ENCODE measurements around the gene VTN. TPM values are rescaled to one million over a fixed set of nuclear protein-coding genes. Genes with fewer than 3 reads are reported as not detected.

The VTN gene
- total RNA-seq, 2 experiments from 2014 or later = 0.21 TPM; not detected in 1

DNA sequence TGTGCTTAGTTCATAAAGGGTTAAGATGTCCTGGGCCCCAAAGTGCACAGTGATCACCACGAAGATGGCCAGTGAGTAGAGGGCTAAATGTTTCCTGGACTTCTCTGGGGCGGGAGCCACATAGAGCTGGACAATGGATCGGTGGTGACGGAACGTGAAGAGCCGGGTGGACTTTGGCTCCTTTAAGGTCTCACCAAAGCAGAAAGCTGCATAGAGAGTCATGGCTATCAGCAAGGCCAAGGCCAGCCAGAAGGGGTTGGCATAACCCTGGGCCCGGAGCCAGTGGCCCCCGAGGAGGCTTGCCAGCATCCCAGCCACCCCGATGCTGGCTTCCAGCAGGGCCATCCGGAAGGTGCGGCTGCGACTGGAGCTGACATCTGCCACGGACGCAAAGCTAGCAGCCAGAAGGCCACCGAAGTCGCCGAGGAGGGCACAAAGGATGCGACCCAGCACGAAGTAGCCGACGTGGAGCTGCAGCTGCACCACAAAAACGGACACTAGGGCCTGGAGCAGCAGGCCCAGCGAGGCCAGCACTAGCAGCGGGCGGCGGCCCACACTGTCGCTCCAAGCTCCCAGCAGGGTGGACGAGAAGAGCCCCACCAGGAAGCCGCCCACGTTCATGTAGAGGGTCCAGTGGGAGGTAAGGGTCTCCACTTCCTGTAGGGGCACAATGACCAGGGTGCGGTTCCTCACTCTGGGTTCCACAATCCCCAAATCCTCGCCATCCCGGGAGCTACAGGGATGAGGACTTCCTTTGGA lies 34.9 kb upstream of the VTN start:
- ATAC-seq = no peak
- H3K4me1 Mint-ChIP-seq = peaks cover 14% of the 10 kb centered on the region
- POLR2A ChIA-PET = interaction anchor here (0.6 to 1.0 kb wide), 2 partner anchors 14 to 1004 kb away, joined by 6 to 7 read pairs; no protein-coding TSS in a partner anchor
- H3K9me3 Mint-ChIP-seq (ENCODE audit: low read depth) = no peaks in the 10 kb centered on the region
- no peaks in the 10 kb centered on the region for H3K36me3 Mint-ChIP-seq (ENCODE audit: low read depth)
- peak overlapping the region; percentile 71 for H3K4me3 Mint-ChIP-seq
- no peak for DNase-seq
- peaks cover 8% of the 10 kb centered on the region for H3K27me3 Mint-ChIP-seq
- CTCF ChIA-PET = interaction anchor here (0.6 to 4.1 kb wide), 5 partner anchors 9 to 384 kb away, joined by 3 to 26 read pairs (median 4); no protein-coding TSS in a partner anchor
- intact Hi-C loops (cut with DNase I, micrococcal nuclease) = loop anchor here in 1 of 2 experiments (5.0 kb wide), 1 partner anchor 48 kb away; the partner anchor contains the start of gene POLDIP2
- peak overlapping the region; percentile 19 for H3K27ac Mint-ChIP-seq

- Mint-ChIP-seq H3K4me1 (peaks cover 14% of the 10 kb centered on the region), H3K4me3 (peak overlapping the region; percentile 35), H3K36me3 (ENCODE audit: low read depth) (no peaks in the 10 kb centered on the region), H3K27ac (no peak overlapping the region), H3K27me3 (peaks cover 8% of the 10 kb centered on the region), H3K9me3 (ENCODE audit: low read depth) (no peaks in the 10 kb centered on the region)
- POLR2A ChIA-PET = no interaction called here
- CTCF ChIA-PET = interaction anchor here (0.6 to 4.1 kb wide), 4 partner anchors 10 to 385 kb away, joined by 4 to 26 read pairs (median 4); no protein-coding TSS in a partner anchor
- no peak for DNase-seq
- no peak for ATAC-seq
- intact Hi-C loops (cut with DNase I, micrococcal nuclease) = no loop called here
Observed at GRCh38 chr17:28404461-28404811, 34.3 kb upstream of the VTN start.

GRCh38 chr17:28404007-28404406 lies 33.9 kb upstream of the VTN start:
- no peak overlapping the region for H3K27ac Mint-ChIP-seq

DNA sequence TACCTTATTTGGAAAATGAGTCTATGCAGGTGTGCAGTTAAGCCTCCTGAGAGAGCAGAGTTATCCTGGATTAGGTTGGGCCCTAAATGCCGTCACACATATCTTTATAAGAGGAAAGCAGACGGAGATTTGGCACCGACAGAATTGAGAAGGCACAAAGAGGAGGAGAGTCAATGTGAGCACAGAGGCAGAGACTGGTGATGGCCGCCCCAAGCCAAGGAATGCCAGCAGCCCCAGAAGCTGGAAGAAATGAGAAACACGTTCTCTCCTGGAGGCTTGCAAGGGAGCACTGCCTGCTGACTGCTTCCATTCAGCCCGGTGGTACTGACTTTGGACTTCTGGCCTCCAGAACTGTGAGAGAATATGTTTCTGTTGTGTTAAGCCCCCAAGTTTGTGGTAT lies 32.7 kb upstream of the VTN start:
- CTCF ChIA-PET = no interaction called here
- ATAC-seq (no peak), DNase-seq (no peak)
- POLR2A ChIA-PET = no interaction called here
- Mint-ChIP-seq H3K9me3 (ENCODE audit: low read depth) (no peaks in the 10 kb centered on the region), H3K4me3 (no peak overlapping the region), H3K36me3 (ENCODE audit: low read depth) (no peaks in the 10 kb centered on the region), H3K27ac (no peak overlapping the region), H3K4me1 (peaks cover 14% of the 10 kb centered on the region), H3K27me3 (peaks cover 2% of the 10 kb centered on the region)
- intact Hi-C loops (cut with DNase I, micrococcal nuclease) = no loop called here

More at GRCh38 chr17:28404007-28404406, 33.9 kb upstream of the VTN start:
- POLR2A ChIA-PET = no interaction called here
- no peak for ATAC-seq
- H3K4me1 Mint-ChIP-seq = peaks cover 14% of the 10 kb centered on the region
- no peak overlapping the region for H3K4me3 Mint-ChIP-seq
- no peaks in the 10 kb centered on the region for H3K9me3 Mint-ChIP-seq (ENCODE audit: low read depth)
- intact Hi-C loops (cut with DNase I, micrococcal nuclease) = no loop called here
- H3K27me3 Mint-ChIP-seq = peaks cover 8% of the 10 kb centered on the region
- CTCF ChIA-PET = interaction anchor here (0.6 to 1.0 kb wide), 3 partner anchors 10 to 385 kb away, joined by 4 to 5 read pairs (median 4); no protein-coding TSS in a partner anchor
- DNase-seq = no peak
- H3K36me3 Mint-ChIP-seq (ENCODE audit: low read depth) = no peaks in the 10 kb centered on the region

- ATAC-seq = no peak
- H3K27ac Mint-ChIP-seq = no peak overlapping the region
- intact Hi-C loops (cut with DNase I, micrococcal nuclease) = no loop called here
- peaks cover 2% of the 10 kb centered on the region for H3K27me3 Mint-ChIP-seq
- H3K4me3 Mint-ChIP-seq = no peak overlapping the region
- peaks cover 1% of the 10 kb centered on the region for H3K36me3 Mint-ChIP-seq (ENCODE audit: low read depth)
- CTCF ChIA-PET = interaction anchor here (2.8 kb wide), 1 partner anchor 14 kb away, joined by 14 read pairs; no protein-coding TSS in a partner anchor
- H3K4me1 Mint-ChIP-seq = peaks cover 14% of the 10 kb centered on the region
- no peaks in the 10 kb centered on the region for H3K9me3 Mint-ChIP-seq (ENCODE audit: low read depth)
- DNase-seq = no peak
- POLR2A ChIA-PET = no interaction called here
Observed at GRCh38 chr17:28402224-28402630, 32.1 kb upstream of the VTN start.

GRCh38 chr17:28399808-28400207 lies 29.7 kb upstream of the VTN start:
- POLR2A ChIA-PET = no interaction called here
- Mint-ChIP-seq H3K27me3 (no peaks in the 10 kb centered on the region), H3K27ac (no peak overlapping the region), H3K9me3 (ENCODE audit: low read depth) (no peaks in the 10 kb centered on the region), H3K4me3 (no peak overlapping the region), H3K36me3 (ENCODE audit: low read depth) (peaks cover 2% of the 10 kb centered on the region), H3K4me1 (peaks cover 6% of the 10 kb centered on the region)
- no peak for ATAC-seq
- CTCF ChIA-PET = interaction anchor here (2.8 kb wide), 1 partner anchor 17 kb away, joined by 14 read pairs; no protein-coding TSS in a partner anchor
- no peak for DNase-seq
- intact Hi-C loops (cut with DNase I, micrococcal nuclease) = no loop called here

DNA sequence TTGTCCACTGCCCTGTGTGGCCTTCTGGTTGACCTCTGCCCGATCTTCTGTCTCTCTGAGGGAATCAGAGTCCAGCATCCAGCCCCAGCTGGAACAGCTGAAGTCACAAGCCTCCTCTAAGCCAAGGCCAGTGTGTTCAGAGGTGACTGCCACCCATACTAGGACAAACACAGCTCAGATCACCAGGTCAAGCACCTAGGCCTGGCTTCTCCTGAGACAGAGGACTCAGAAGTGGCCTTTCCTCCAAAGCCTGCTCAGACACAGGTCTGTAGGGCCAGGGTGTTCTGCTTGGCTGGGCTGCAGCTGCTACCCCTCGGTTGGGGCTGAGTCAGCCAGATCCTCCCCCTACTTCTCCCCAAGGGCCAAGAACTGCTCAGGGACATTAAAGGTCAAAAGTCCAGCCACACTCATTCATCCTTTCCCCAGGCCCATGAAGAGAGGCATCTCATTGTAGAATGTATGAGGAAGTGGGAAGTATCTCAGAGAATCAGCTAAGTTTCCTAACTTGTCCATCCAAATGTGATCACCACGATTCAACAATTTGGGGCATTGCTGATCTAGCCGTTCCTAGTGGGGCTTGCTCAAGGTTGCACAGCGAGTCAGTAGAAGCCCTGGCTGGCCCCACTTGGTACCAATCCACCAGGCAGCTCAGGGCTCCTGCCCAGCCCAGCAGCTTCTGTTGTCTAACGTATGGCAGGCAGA lies 28.3 kb upstream of the VTN start:
- POLR2A ChIA-PET = no interaction called here
- Mint-ChIP-seq H3K36me3 (ENCODE audit: low read depth) (peaks cover 12% of the 10 kb centered on the region), H3K27me3 (no peaks in the 10 kb centered on the region), H3K4me3 (no peak overlapping the region), H3K9me3 (ENCODE audit: low read depth) (no peaks in the 10 kb centered on the region), H3K4me1 (peaks cover 6% of the 10 kb centered on the region), H3K27ac (no peak overlapping the region)
- CTCF ChIA-PET = interaction anchor here (0.7 to 1.0 kb wide), 2 partner anchors 16 to 233 kb away, joined by 3 read pairs; no protein-coding TSS in a partner anchor
- DNase-seq = no peak
- no peak for ATAC-seq
- intact Hi-C loops (cut with DNase I, micrococcal nuclease) = no loop called here

DNA sequence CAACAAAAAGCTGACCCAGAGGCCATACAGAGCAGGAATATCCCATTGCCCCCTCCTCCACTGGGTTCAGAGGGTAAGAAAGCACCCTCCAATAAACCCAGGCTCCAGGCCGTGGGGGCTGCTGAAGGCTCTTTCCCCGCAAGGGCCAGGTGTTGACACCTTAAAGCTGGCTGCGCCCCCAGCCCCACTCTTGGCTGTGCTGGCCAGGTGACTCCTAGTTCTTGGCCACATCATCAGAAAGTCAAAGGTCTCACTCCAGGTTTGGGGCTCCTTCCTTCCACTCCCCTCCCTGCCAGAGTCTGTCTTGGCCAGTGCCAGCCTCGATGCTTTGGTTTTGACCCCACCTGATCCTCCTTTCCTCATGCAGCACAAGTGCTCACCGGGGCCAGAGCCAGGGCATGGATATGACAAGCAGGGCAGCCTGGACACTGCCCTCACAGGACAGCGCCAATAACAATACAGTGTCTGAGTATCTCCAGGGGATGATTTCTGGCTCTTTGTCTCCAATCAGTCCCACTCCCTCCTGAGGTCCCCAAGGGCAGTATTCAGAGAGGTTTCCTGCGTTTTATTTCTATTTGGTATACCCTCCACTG lies 27.7 kb upstream of the VTN start:
- ChIA-PET CTCF (interaction anchor here (0.7 kb wide), 1 partner anchor 283 kb away, joined by 3 read pairs; no protein-coding TSS in a partner anchor), POLR2A (no interaction called here)
- DNase-seq (no peak), ATAC-seq (no peak)
- peaks cover 12% of the 10 kb centered on the region for H3K36me3 Mint-ChIP-seq (ENCODE audit: low read depth)
- no peaks in the 10 kb centered on the region for H3K9me3 Mint-ChIP-seq (ENCODE audit: low read depth)
- H3K27me3 Mint-ChIP-seq = no peaks in the 10 kb centered on the region
- intact Hi-C loops (cut with DNase I, micrococcal nuclease) = no loop called here
- no peak overlapping the region for H3K4me3 Mint-ChIP-seq
- H3K4me1 Mint-ChIP-seq = peaks cover 6% of the 10 kb centered on the region
- no peak overlapping the region for H3K27ac Mint-ChIP-seq

- Mint-ChIP-seq H3K4me3 (no peak overlapping the region), H3K27ac (no peak overlapping the region), H3K27me3 (no peaks in the 10 kb centered on the region), H3K36me3 (ENCODE audit: low read depth) (peaks cover 12% of the 10 kb centered on the region), H3K4me1 (peaks cover 6% of the 10 kb centered on the region), H3K9me3 (ENCODE audit: low read depth) (no peaks in the 10 kb centered on the region)
- intact Hi-C loops (cut with DNase I, micrococcal nuclease) = no loop called here
- ChIA-PET CTCF (interaction anchor here (0.7 to 0.8 kb wide), 3 partner anchors 29 to 890 kb away, joined by 3 to 4 read pairs (median 3); no protein-coding TSS in a partner anchor), POLR2A (no interaction called here)
- DNase-seq (no peak), ATAC-seq (no peak)
Observed at GRCh38 chr17:28397275-28397674, 27.2 kb upstream of the VTN start.

- Mint-ChIP-seq H3K4me1 (peaks cover 2% of the 10 kb centered on the region), H3K9me3 (ENCODE audit: low read depth) (no peaks in the 10 kb centered on the region), H3K27me3 (no peaks in the 10 kb centered on the region), H3K36me3 (ENCODE audit: low read depth) (peaks cover 12% of the 10 kb centered on the region), H3K27ac (no peak overlapping the region), H3K4me3 (no peak overlapping the region)
- DNase-seq (no peak), ATAC-seq (no peak)
- intact Hi-C loops (cut with DNase I, micrococcal nuclease) = no loop called here
- ChIA-PET CTCF (interaction anchor here (0.7 to 0.9 kb wide), 4 partner anchors 29 to 889 kb away, joined by 3 to 4 read pairs (median 3); no protein-coding TSS in a partner anchor), POLR2A (no interaction called here)
Observed at GRCh38 chr17:28396635-28397239, 26.6 kb upstream of the VTN start.

- Mint-ChIP-seq H3K9me3 (ENCODE audit: low read depth) (no peaks in the 10 kb centered on the region), H3K4me1 (no peaks in the 10 kb centered on the region), H3K36me3 (ENCODE audit: low read depth) (peaks cover 14% of the 10 kb centered on the region), H3K27ac (no peak overlapping the region), H3K4me3 (no peak overlapping the region), H3K27me3 (no peaks in the 10 kb centered on the region)
- ATAC-seq (no peak), DNase-seq (no peak)
- intact Hi-C loops (cut with DNase I, micrococcal nuclease) = no loop called here
- ChIA-PET POLR2A (no interaction called here), CTCF (interaction anchor here (0.9 kb wide), 1 partner anchor 202 kb away, joined by 3 read pairs; no protein-coding TSS in a partner anchor)
Observed at GRCh38 chr17:28395968-28396367, 25.9 kb upstream of the VTN start.

Measured in activated CD4-positive, alpha-beta T cell treated with anti-CD3 and anti-CD28 coated beads for 36 hours (primary cell).